Esophagus squamous epithelium (tissue), 5 donors: ENCODE results near the gene PCDHGB7. TPM values are rescaled to one million over a fixed set of nuclear protein-coding genes. Genes with fewer than 3 reads are reported as not detected.
A peak's percentile ranks its signal among the peaks of the same experiment; 100 is the strongest.
"Not testable (repeated sequence)": the region's sequence is repeated elsewhere in the genome, so short reads cannot be mapped to it uniquely, and the experiment has no call there.

Experiments used
- DNase-seq: peaks from one replicate; lab custom pipeline; 2025; lab: John Stamatoyannopoulos, UW
- H3K27ac ChIP-seq, 4 donors: fragments of 200-600 bp; sonication (generic); one replicate each; pipeline ENCODE4 v1.5.1; 2016 to 2019; ENCODE audit warnings: mild to moderate bottlenecking in 1 of 4
- H3K27me3 ChIP-seq, 4 donors: fragments of 200-600 bp; sonication (generic); 1 replicate in 3 of 4; 2 replicates in 1 of 4; pipeline versions ENCODE4 v1.5.1 to v1.6.0; 2017 to 2021; ENCODE audit warnings: antibody characterized with exemption in 1 of 4
- H3K36me3 ChIP-seq, 3 donors: fragments of 200-600 bp; sonication (generic); one replicate each; pipeline ENCODE4 v1.5.1; 2016 to 2019
- H3K4me1 ChIP-seq, 3 donors: fragments of 200-600 bp; sonication (generic); one replicate each; pipeline ENCODE4 v1.5.1; 2017 to 2019
- H3K4me3 ChIP-seq, 4 donors: fragments of 200-600 bp; sonication (generic); 1 replicate in 3 of 4; 2 replicates in 1 of 4; pipeline ENCODE4 v1.5.1; 2016 to 2019; ENCODE audit warnings: mild to moderate bottlenecking in 2 of 4, moderate library complexity in 1 of 4
- H3K9me3 ChIP-seq, 3 donors: fragments of 200-600 bp; sonication (generic); one replicate each; pipeline ENCODE4 v1.5.1; 2016 to 2019
- POLR2A ChIP-seq, 4 donors: fragments of 450-650 bp; IDR thresholded peaks; one replicate each; pipeline ENCODE4 v1.6.1; 2017; ENCODE audit warnings: antibody characterized with exemption in 4 of 4, mild to moderate bottlenecking in 4 of 4, moderate library complexity in 3 of 4
- WGBS, 2 donors: methylation state at CpG; one replicate each; pipeline ENCODE4 v1.1.5; 2018; 5-methylcytosine and 5-hydroxymethylcytosine counted together
- intact Hi-C: fragments of 100-400 bp; cut with DNase I; formaldehyde crosslinking; loops from one replicate; pipeline ENCODE4 v1.15.0; 2022
- total RNA-seq, 4 donors: library from RNA; depleted of rRNA; stranded (reverse); fragments of >200 nt; gene quantifications; one replicate each; pipeline ENCODE4 v1.1.0, GENCODE V29; 2016
- TF ChIP-seq, protein P1 (sequence below), 6 experiments: fragments of 450-650 bp in 4 of 6; fragments of 200-600 bp in 2 of 6; sonication (generic) in 2 of 6; IDR thresholded peaks; one replicate each; pipeline ENCODE4 v1.5.1; 2016 to 2019; ENCODE audit warnings: antibody characterized with exemption in 6 of 6, mild to moderate bottlenecking in 4 of 6, moderate library complexity in 4 of 6
- donor health status: DM: yes; HTN: yes; CAD: no.

Gene PCDHGB7
- total RNA-seq, 4 donors from 2014 or later = 4.1 to 10.9 (median 5.8) TPM

DNA sequence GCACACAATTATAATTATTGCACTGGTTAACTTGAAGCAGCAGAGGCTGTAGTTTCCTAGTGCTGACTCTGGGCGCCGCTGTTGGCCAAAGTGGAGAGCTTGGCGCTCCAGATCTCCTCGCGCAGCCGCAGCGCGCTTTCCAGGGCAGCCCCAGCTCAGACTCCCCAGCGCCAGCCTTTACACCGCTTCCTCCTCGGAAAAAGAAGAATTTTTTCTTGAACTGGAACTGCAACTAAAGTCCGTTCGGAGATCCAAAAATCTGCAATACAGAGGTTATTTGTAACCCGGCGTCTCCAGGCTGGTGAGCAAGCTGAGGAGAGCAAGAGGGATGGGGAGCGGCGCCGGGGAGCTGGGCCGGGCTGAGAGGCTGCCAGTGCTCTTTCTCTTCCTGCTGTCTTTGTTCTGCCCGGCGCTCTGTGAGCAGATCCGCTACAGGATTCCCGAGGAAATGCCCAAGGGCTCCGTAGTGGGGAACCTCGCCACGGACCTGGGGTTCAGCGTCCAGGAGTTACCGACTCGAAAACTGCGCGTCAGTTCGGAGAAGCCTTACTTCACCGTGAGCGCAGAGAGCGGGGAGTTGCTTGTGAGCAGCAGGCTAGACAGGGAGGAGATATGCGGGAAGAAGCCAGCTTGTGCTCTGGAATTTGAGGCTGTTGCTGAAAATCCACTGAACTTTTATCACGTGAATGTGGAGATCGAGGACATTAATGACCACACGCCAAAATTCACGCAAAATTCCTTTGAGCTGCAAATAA is 29.7 kb upstream of the PCDHGB7 start, which contains the start of gene PCDHGB4:
Gene PCDHGB4 (plus strand): TSS at position 142 of the 755 bp plus-strand sequence. CDS start 187 bp downstream, at position 329.
- peak within 1 kb of the TSS in 3 of 4 donors; percentile 15 to 22 (median 17) for H3K4me3 ChIP-seq
- DNase-seq, H3K36me3 ChIP-seq, intact Hi-C loops, H3K4me1 ChIP-seq, H3K27ac ChIP-seq: not testable (repeated sequence)
- peaks cover 0 to 19% (median 0%) of the 10 kb centered on the region in 4 donors for H3K27me3 ChIP-seq
- H3K9me3 ChIP-seq = peaks cover 14 to 96% (median 92%) of the 10 kb centered on the region in 3 donors
- TF ChIP-seq, protein P1, sequence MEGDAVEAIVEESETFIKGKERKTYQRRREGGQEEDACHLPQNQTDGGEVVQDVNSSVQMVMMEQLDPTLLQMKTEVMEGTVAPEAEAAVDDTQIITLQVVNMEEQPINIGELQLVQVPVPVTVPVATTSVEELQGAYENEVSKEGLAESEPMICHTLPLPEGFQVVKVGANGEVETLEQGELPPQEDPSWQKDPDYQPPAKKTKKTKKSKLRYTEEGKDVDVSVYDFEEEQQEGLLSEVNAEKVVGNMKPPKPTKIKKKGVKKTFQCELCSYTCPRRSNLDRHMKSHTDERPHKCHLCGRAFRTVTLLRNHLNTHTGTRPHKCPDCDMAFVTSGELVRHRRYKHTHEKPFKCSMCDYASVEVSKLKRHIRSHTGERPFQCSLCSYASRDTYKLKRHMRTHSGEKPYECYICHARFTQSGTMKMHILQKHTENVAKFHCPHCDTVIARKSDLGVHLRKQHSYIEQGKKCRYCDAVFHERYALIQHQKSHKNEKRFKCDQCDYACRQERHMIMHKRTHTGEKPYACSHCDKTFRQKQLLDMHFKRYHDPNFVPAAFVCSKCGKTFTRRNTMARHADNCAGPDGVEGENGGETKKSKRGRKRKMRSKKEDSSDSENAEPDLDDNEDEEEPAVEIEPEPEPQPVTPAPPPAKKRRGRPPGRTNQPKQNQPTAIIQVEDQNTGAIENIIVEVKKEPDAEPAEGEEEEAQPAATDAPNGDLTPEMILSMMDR (IDR thresholded peaks at IDR 0.05) = peak in 3 of 6 experiments; percentile 19 to 44 (median 30)
- 18 to 29% methylated on average over 4 to 6 of the region's 40 CpGs for WGBS, 2 donors

DNA sequence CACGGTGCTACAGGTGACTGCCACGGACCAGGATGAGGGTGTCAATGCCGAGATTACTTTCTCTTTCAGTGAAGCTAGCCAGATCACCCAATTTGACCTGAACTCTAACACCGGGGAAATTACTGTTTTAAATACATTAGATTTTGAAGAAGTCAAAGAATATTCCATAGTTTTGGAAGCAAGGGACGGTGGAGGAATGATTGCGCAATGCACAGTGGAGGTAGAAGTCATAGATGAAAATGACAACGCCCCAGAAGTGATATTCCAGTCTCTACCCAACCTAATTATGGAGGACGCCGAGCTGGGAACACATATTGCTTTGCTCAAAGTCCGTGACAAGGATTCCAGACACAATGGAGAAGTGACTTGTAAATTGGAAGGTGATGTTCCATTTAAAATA is 28.8 kb upstream of the PCDHGB7 start:
- Histone ChIP-seq H3K36me3 (peaks cover 0 to 7% (median 0%) of the 10 kb centered on the region in 3 donors), H3K9me3 (peaks cover 20 to 96% (median 92%) of the 10 kb centered on the region in 3 donors), H3K27ac (no peak overlapping the region), H3K4me1 (no peaks in the 10 kb centered on the region), H3K27me3 (peaks cover 0 to 19% (median 0%) of the 10 kb centered on the region in 4 donors), H3K4me3 (no peak overlapping the region)
- DNase-seq = no peak
- intact Hi-C loops = no loop called here
- 47 to 60% methylated on average over 7 to 10 of the region's 10 CpGs for whole genome bisulfite sequencing, 2 donors
- TF ChIP-seq, protein P1 (IDR thresholded peaks at IDR 0.05) = no peak
- no peak for TF ChIP-seq POLR2A (IDR thresholded peaks at IDR 0.05)

GRCh38 chr5:141389153-141390042 is 28.1 kb upstream of the PCDHGB7 start:
- intact Hi-C loops = no loop called here
- peaks cover 21 to 96% (median 92%) of the 10 kb centered on the region in 3 donors for H3K9me3 ChIP-seq

GRCh38 chr5:141392429-141393198 is 24.9 kb upstream of the PCDHGB7 start, which contains the start of gene PCDHGA8:
TSS of gene PCDHGA8 (plus strand) at chr5:141392633. CDS start at chr5:141392814, 181 bp downstream.
- intact Hi-C loops = no loop called here
- Histone ChIP-seq H3K27me3 (peaks cover 0 to 33% (median 0%) of the 10 kb centered on the region in 4 donors), H3K36me3 (peaks cover 0 to 7% (median 0%) of the 10 kb centered on the region in 3 donors), H3K9me3 (peaks cover 21 to 96% (median 87%) of the 10 kb centered on the region in 3 donors), H3K4me1 (no peaks in the 10 kb centered on the region), H3K4me3 (peak within 1 kb of the TSS in 1 of 4 donors; percentile 13), H3K27ac (no peak within 1 kb of the TSS)
- DNase-seq = no peak
- 21 to 57% methylated on average over 19 to 36 of the region's 38 CpGs for WGBS, 2 donors
- TF ChIP-seq POLR2A (IDR thresholded peaks at IDR 0.05) = no peak
- TF ChIP-seq, protein P1 (IDR thresholded peaks at IDR 0.05) = no peak

More at GRCh38 chr5:141389153-141390042, 28.1 kb upstream of the PCDHGB7 start:
- H3K4me1 ChIP-seq = no peaks in the 10 kb centered on the region
- DNase-seq = no peak
- H3K4me3 ChIP-seq = no peak overlapping the region
- 48 to 58% methylated on average over 25 to 42 of the region's 77 CpGs for WGBS, 2 donors
- H3K36me3 ChIP-seq = peaks cover 0 to 7% (median 0%) of the 10 kb centered on the region in 3 donors
- H3K27me3 ChIP-seq = peaks cover 0 to 25% (median 0%) of the 10 kb centered on the region in 4 donors
- TF ChIP-seq, protein P1 (IDR thresholded peaks at IDR 0.05) = no peak
- TF ChIP-seq POLR2A (IDR thresholded peaks at IDR 0.05) = no peak
- H3K27ac ChIP-seq = no peak overlapping the region
